GM04504 (cell line): ENCODE data around the gene CCDC93.
"Not testable (repeated sequence)": the region's sequence is repeated elsewhere in the genome, so short reads cannot be mapped to it uniquely, and the experiment has no call there.

Source experiments
- DNase-seq: peaks from one replicate; pipeline ENCODE4 v3.0.0-alpha.2; 2012; ENCODE audit warnings: low read depth

CCDC93 gene

GRCh38 chr2:117952228-117952627, 61.6 kb downstream of the CCDC93 start:
- no peak for DNase-seq

DNA sequence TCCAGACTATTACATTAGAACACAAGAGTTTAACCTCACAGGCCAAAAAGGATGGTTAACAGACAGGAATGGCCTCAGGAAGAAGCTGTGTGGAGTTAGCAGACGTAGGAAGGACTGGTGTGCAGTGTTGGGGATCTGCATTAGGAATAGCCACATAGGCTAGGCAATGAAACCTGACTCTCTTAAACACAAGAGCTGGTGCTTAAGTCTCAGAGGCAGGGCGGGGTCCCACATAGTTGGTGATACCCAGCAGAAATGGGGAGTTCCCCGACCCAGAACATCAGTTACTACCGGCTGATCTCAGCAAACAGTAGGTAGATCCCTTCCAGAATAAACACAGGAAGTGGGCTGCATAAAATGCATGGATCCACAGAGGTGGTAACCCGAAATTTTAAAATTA, 64.1 kb downstream of the CCDC93 start:
- no peak for DNase-seq

DNA sequence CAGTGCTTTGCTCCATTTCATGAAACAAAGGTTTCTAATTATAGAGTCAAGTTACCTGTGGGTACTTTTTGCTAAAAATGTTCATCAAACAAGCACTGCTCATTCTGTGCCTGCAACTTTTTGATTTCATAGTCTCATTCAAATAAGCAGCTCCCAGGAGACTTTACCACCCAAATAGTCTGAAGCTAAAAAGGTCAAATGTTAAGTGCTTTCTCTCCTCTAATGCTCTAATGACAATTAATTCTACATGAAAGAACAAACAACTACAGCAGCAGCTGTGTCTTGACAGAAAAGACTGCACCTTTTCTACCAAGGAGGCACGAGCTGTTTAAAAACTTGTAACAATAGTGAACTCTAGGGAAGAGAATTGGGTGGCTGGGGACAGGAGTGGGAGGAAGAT, 65.3 kb downstream of the CCDC93 start:
- DNase-seq: no peak

DNA sequence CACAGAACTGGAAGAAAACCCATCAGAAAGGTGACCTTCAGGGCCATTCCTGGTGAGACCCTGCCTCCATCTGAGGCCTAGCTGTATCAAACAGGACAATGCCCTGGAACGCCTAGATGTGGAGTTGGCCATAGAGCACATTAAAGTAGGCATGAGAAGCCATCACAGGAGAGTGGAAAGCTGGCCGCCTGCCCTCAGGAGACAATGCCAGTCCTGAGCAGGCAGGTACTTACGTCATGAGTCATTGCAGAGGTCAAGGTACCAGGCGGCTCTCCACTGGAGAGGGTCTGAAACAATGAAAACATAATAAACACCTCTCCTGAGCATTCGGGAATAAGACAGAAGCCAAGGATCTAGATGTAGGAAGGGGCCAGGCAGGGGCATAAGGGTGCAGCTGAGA, 68.6 kb downstream of the CCDC93 start:
- DNase-seq: no peak

DNA sequence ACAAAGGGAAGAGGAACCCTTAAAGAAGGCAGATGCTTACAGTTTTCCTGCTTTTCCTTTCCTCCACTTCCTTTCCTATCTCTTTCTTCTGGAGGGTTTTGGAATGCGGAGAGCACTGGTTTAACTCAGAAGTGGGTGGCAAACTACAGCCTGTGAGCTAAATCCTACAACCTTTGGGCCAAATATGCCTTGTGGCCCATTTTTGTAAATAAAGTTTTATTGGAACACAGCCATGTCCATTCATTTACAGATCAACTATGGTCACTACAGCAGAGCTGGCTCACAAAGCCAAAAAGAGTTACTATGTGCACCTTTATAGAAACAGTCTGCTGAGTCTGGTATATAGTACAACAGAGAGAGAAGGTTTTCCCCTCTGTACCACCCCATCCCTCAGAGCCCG, 69.1 kb downstream of the CCDC93 start:
- DNase-seq: no peak

DNA sequence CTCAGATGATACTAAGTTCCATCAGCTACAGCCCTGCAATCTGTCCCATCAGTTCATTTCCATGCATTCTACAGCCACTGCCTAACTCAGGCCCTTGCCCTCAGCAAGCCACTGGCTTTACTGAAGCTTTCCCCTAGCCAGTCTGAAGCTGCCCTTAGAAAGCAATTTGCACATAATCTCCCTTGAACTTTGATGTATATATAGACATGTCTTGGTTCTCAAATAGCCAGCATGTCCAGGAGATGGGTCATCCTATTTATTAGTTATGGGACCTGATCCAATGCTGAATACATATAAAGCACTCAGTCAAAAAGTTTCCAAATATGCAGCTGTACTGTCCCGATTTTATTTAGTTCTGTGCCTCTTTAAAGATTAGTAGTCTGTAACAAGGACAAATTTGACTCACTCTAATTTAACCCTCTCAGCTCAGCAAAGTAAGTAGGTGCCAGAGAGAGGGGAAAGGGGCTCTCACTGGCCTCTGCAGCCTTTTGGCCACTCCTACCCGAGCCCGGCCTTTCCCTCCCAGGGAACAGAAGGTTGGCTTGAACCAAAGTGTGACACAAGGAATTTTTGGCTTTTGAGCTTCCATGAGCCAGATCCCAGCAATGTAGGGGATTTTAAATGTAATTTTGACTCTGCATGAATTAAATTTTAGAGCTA, 70.7 kb downstream of the CCDC93 start:
- DNase-seq: peak; percentile 80

GRCh38 chr2:117942551-117942950, 71.3 kb downstream of the CCDC93 start:
- DNase-seq: peak; percentile 26

- DNase-seq: no peak
Observed at GRCh38 chr2:117941693-117942092, 72.2 kb downstream of the CCDC93 start.

- DNase-seq: no peak
Observed at GRCh38 chr2:117940436-117940835, 73.4 kb downstream of the CCDC93 start.

DNA sequence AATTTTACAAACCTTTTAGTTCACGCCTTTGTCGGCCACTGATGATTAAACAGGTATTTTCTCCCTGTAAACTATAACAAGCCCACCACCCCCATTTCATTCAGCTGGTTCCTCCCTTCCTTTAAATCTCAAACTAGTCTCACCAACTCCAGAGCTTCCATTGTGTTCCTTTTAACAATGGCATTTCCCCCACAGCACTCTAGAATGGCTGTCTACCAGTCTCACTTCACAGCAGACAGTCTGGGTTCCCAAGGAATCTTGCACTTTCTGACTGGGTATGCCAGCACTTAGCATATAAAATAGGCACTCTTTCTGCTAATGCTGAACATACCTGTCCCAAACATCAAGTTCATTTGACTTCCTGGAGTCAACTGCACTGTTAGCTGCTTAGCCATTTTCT, 75.3 kb downstream of the CCDC93 start:
- no peak for DNase-seq

DNA sequence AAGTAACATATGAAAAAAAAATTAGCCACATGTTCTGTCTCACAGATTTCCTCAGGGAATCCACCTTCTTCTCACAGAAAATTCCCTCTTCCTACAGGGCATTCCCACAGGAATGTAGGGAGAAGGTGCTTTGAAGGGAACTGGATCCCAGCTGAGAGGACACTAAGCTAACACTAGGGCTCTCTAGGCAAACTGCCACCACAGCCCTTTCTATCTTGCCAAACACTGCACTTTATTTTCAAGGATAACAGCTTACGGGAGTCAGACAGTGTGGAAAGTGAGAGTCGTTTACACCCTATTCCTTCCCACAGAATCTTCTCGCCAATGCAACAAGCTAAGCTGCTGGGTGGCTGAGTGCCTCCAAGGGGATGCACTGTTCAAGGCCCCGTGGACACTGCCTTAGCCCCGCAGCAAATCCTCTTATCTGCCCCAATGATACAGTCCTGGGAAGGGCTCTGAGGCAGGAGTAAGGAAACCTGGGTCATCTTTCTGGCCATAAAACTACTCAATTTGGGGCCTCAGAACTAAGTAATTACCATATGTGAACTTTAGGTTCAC, 76.9 kb downstream of the CCDC93 start:
- no peak for DNase-seq

DNA sequence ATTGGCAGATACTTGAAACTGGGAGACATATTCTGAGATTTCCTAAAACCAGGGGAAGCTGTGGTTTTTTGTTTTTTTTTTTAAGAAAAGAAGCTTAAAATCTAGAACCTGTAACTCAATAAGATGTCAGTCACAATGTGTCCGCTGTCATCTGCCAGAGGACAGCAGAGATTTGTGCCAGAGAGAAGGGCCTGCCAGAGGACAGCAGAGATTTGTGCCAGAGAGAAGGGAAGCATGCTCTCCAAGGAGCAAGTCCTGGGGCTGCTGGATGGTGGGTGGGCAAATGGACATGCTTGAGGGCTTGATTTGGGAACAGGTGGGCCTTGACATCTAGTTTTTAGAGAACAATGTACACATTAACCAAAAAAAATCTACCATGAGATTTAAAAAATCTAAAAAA, 77.9 kb downstream of the CCDC93 start:
- DNase-seq: no peak

DNA sequence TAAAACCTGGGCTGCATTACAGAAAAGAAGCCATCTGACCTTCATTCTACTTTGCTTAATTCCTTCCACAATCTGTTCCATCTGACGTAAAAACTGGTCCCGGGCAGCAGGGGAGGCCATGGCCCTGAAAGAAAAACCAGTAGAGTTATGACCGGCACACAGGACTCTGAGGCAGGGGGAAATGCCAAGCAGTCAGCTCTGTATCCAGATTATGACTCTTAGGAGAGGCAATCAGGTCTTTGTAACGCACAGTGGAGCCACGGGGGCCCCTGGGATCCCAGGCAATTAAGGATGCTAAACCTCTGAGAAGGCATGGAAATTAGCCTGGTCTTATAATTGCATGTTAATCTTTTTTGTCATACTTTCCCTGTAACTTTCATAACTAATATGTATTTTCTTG, 78.4 kb downstream of the CCDC93 start:
- no peak for DNase-seq

- no peak for DNase-seq
Observed at GRCh38 chr2:117933884-117934354, 80.0 kb downstream of the CCDC93 start.

DNA sequence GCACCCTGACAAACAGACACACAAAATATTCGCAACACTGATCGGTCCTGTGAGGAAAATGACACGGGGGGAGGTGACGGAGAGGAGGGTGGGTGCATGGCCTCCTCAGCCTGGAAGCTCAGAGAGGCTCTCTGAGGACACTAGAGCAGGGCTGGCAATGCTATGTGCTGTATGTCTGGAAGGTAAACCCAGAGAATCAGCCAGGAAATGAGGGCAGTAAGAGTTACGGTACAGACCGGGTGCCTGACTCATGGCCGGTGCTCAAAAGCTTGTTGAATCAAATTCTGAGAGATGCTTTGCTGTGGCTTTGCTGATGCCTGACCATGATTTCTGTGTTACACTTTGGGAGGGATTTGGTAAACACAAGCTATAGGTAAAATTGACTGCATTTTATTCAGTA, 81.9 kb downstream of the CCDC93 start:
- no peak for DNase-seq

- no peak for DNase-seq
Observed at GRCh38 chr2:117931266-117931665, 82.6 kb downstream of the CCDC93 start.

- no peak for DNase-seq
Observed at GRCh38 chr2:117930775-117931174, 83.1 kb downstream of the CCDC93 start.

GRCh38 chr2:117923471-117923870, 90.4 kb downstream of the CCDC93 start:
- not testable (repeated sequence) for DNase-seq

DNA sequence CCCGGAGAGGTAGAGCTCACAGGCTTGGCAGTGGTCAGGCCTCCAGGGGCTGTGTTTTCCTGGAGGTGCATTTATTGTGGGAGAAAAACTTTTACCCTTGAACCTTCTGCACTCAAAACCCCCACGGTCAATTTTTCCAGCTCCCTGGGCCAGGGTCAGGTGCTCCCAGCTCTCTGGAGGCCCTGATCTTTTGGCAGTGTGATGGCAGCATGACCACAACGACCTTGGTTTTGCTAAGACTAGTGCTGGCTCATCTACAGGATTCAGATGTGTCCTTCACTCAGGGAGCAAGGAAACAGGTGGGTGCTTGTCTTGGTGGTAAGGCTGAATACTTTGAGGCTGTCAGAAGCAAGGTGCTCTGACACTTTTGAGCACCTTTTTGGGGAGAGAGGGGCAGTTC, 92.3 kb downstream of the CCDC93 start:
- no peak for DNase-seq

- DNase-seq: no peak
Observed at GRCh38 chr2:117918608-117919007, 95.3 kb downstream of the CCDC93 start.

GRCh38 chr2:117917223-117917917, 96.5 kb downstream of the CCDC93 start:
- no peak for DNase-seq

DNA sequence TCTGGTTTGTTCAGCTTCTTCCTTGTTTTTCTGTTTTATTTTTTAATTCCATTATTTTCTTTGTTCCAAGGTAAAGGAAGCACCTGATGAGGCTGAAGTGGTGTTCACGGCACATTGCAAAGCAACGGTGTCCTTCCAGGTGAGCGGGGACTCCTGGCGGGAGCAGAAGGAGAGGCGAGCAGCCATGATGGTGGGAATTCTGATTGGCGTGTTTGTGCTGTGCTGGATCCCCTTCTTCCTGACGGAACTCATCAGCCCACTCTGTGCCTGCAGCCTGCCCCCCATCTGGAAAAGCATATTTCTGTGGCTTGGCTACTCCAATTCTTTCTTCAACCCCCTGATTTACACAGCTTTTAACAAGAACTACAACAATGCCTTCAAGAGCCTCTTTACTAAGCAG, 110.9 kb downstream of the CCDC93 start:
- DNase-seq: no peak

DNA sequence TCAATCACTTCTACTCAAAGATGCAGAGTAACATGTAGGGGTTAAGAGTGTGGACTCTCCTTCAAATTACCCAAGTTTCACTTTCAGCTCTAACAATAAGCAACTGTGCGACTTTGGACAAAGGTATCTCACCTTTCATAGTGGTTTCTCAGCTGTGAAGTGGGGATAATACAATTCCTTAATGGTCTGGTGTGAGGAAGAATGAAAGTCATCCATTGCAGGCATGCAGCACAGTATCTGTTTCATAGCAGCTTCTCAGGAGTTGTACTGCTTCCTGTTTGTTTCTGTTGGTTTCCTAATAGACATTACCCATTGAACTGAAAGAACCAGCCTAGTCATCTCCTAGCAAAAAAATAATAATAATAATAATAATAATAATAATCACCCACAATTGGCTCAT, 125.0 kb downstream of the CCDC93 start:
- DNase-seq: no peak

DNA sequence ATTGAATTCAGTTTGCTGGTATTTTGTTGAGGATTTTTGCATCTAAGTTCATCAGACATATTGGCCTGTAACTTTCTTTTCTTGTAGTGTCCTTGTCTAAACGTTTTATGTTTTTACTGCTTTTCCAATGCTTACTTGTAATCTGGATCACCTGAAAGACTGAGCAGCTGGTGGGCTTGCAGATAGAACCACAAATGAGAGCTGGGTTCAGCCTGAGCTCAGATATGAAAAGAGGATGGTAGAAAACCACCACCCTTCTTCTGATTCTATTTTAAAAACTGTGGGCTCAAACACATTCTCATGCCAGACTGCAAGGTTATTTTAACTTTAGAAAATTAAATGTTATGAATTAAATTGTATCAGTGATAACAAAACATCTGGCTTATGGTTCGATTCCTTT, 128.6 kb downstream of the CCDC93 start:
- DNase-seq: no peak
